Embryonic facial prominence (tissue), 1 donor: Measurements from ENCODE around the gene SLX1A.
"Not testable (repeated sequence)": the region's sequence is repeated elsewhere in the genome, so short reads cannot be mapped to it uniquely, and the experiment has no call there.

Experiments
- DNase-seq: peaks from one replicate; pipeline ENCODE4 v3.0.0-alpha.2; 2016; ENCODE audit errors: extremely low spot score

The SLX1A gene

DNA sequence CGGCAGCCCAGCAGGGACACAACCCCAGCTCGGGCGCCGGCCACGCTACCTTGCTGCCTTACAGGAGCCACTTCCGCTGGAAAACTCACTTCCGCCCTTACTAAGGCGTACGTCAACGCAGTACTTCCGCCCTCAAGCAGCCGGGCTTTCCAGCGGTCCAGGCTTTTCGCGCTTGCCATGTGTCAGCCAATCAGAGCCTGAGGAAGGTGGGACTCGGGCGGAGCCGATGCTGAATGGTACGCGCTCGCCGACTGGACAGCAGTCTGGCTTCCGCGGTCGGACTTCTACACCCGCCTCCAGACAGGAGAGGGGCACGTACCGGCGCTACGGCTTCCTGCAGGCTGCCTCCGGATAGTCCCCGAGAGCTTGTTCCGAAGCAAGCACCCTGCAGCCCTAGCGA is at the start of gene SLX1A, which contains the start of gene BOLA2B:
Gene SLX1A (plus strand): TSS at position 261 of the 400 bp plus-strand sequence. CDS start 210 bp downstream, outside the sequence.
Gene BOLA2B (minus strand): TSS at position 52 of the 400 bp plus-strand sequence. CDS start 71 bp downstream, outside the sequence.
- not testable (repeated sequence) for DNase-seq

- no peak for DNase-seq
These were observed 49.7 kb upstream of the SLX1A start for GRCh38 chr16:30144017-30144416.

DNA sequence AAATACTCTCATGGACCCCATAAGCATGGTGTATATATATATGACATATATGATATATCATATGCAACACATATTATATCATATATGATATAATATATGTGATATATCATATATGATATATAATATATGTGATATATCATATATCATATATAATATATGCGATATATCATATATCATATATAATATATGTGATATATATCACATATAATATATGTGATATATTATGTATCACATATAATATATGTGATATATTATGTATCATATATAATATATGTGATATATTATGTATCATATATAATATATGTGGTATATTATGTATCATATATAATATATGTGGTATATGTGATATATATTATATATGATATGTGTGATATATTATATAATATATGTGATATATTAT is 48.8 kb upstream of the SLX1A start:
- no peak for DNase-seq

GRCh38 chr16:30145657-30146056 is 48.0 kb upstream of the SLX1A start:
- DNase-seq, result no peak

- no peak for DNase-seq
These were observed 45.7 kb upstream of the SLX1A start for GRCh38 chr16:30147843-30148510.

DNA sequence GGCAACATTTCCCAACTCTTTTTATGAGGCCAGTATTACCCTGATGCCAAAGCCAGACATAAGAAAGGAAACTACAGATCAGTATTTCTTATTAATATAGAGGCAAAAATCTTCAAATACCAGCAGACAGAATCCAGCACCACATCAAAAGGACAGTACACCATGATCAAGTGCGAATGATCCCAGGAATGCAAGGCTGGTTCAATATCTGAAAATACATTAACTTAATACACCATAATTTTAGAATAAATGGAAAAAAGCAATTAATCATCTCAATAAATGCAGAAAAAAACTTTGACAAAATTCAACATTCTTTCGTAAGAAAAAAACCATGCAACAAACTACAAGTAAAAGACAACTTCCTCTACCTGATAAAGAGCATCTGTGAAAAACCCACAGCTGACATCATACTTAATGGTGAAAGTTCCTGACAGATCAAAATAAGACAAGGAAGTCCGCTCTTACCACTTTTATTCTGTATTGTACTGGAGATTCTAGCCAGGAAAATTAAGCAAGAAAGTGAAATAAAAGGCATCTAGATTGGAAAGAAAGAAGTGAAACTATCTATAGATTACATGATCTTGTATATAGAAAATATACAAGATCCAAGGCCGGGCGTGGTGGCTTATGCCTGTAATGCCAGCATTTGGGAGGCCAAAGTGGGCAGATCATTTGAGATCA is 44.3 kb upstream of the SLX1A start:
- no peak for DNase-seq

DNA sequence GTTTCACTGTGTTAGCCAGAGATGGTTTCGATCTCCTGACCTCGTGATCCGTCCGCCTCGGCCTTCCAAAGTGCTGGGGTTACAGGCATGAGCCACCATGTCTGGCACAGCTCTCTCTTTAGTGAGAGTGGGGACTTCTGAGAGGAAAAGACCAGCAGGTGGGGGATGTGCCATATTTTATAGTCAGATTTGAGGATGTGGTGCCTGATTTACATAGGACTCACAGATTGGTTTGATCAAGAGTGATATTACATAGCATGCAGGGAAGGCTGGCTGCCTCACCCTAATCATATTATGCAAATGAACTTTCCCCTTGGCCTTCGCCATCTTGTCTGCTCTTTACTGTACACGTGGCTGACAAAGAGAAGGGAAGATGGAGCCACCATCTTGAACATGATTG is 42.6 kb upstream of the SLX1A start:
- no peak for DNase-seq

DNA sequence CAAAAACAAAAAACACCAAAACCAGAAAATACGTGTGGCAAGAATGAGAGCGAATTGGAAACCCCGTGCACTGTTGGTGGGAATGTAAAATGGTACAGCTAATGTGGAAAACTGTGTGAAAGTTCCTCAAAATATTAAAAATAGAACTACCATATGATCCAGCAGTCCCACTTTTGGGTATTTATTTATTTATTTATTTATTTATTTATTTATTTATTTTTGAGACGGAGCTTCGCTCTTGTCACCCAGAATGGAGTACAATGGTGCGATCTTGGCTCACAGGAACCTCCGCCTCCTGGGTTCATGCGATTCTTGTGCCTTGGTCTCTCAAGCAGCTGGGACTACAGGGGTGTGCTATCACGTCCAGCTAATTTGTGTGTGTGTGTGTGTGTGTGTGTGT is 41.2 kb upstream of the SLX1A start:
- DNase-seq, result no peak

DNA sequence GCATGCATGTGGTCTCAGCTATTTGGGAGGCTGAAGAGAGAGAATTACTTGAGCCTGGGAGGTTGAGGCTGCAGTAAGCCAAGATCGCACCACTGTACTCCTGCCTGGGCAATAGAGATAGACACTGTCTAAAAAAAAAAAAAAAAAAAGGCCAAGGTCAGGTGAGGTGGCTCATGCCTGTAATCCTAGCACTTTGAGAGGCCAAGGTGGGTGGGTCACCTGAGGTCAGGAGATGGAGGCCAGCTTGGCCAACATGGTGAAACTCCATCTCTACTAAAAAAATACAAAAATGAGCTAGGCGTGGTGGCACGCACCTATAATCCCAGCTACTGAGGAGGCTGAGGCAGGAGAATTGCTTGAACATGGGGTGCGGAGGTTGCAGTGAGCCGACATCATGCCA is 38.5 kb upstream of the SLX1A start:
- no peak for DNase-seq

DNA sequence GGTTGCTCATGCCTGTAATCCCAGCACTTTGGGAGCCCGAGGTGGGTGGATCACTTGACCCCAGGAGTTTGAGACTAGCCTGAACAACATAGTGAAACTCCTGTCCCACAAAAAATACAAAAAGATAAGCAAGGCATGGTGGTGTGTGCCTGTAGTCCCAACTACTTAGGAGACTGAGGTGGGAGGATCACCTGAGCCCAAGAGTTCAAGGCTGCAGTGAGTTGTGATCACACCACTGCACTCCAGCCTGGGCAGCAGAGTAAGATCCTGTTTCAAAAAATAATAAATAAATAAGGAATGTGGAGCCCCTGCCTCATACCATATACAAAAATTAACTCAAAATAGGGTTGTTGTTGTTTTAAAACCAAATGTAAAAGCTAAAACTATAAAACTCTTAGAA is 36.5 kb upstream of the SLX1A start:
- no peak for DNase-seq

- DNase-seq, result no peak
These were observed 30.1 kb upstream of the SLX1A start for GRCh38 chr16:30163538-30163937.

DNA sequence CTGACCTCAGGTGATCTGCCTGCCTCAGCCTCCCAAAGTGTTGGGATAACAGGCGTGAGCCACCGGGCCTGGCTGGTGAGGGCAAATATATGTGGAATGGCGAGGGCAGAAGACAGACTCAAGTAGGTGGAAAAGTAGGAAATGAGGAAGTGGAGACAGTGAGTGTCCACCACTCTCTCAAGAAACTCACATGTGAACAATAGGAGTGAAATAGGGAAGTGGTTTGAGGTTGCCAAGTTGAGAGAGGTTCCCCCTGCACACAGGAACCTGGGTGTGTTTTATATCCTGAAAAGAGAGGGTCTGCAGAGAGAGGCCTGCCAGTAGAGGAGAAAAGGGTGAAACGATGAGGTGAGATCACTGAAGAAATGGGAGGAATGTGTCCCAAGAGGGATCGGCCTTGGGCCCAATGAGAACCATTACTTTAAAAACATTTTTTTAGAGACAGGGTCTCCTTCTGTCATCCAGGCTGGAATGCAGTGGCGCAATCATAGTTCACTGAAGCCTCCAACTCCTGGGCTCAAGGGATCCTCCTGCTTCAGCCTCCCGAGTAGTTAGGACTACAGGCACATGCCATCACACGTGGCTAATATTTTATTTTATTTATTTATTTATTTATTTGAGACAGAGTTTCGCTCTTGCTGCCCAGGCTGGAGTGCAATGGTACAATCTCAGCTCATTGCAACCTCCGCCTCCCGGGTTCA is 27.3 kb upstream of the SLX1A start:
- DNase-seq, result no peak

GRCh38 chr16:30168746-30169145 is 24.9 kb upstream of the SLX1A start:
- DNase-seq, result not testable (repeated sequence)

GRCh38 chr16:30169416-30169815 is 24.3 kb upstream of the SLX1A start:
- DNase-seq, result not testable (repeated sequence)

DNA sequence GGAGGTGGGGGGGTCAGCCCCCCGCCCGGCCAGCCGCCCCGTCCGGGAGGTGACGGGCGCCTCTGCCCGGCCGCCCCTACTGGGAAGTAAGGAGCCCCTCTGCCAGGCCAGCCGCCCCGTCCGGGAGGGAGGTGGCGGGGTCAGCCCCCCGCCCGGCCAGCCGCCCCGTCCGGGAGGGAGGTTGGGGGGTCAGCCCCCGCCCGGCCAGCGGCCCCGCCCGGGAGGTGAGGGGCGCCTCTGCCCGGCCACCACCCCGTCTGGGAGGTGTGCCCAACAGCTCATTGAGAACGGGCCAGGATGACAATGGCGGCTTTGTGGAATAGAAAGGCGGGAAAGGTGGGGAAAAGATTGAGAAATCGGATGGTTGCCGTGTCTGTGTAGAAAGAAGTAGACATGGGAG is 23.5 kb upstream of the SLX1A start:
- DNase-seq, result not testable (repeated sequence)

GRCh38 chr16:30173054-30173453 is 20.6 kb upstream of the SLX1A start:
- DNase-seq, result no peak

DNA sequence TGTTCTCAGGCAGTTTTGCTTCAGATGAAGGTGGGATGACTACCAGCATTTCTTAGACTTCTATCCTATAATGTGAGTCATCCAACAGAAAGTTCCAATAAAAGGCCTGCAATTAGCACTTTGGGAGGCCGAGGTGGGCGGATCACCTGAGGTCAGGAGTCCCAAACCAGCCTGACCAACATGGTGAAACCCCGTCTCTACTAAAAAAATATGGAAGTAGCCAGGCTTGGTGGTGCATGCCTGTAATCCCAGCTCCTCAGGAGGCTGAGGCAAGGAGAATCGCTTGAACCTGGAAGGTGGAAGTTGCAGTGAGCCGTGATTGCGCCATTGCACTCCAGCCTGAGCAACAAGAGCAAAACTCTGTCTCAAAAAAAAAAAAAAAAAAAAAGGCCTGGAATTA is 16.8 kb upstream of the SLX1A start:
- DNase-seq, result not testable (repeated sequence)

- DNase-seq, result no peak
These were observed 14.5 kb upstream of the SLX1A start for GRCh38 chr16:30179195-30179594.

DNA sequence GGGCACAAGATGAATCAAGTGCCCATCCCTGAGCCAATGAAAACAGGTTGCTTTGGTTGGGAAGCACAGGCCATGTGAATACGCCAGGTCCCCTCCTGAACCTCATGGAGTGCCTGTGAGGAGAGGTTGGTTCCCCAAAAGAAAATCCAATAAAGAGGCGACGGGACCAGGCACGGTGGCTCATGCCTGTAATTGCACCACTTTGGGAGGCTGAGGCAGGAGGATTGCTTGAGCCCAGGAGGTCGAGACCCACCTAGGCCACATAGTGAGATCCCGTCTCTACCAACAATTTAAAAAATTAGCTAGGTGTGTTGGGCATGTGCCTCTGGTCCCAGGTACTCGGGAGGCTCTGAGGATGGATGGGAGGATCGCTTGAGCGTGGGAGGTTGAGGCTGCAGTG is 13.7 kb upstream of the SLX1A start:
- DNase-seq, result no peak

DNA sequence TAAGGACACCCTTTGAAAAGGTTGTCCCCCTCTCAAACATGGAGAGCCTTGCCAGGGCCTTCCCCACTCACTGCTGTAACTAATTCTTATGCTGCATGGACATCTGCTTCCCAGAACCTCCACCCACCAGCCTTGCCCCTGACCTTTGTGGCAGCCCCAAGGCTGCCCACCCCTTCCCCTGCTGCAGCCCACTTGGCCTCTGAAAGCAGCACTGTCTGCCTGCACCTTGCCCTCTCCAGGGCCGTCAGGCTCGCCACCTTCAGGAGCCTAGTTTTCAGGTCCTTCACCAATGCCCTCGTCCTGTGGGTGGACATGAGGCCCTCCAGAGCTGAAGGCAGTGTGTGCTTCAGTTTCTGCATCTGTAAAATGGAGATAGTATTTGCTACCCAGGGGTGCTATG is 12.9 kb upstream of the SLX1A start:
- DNase-seq, result no peak

DNA sequence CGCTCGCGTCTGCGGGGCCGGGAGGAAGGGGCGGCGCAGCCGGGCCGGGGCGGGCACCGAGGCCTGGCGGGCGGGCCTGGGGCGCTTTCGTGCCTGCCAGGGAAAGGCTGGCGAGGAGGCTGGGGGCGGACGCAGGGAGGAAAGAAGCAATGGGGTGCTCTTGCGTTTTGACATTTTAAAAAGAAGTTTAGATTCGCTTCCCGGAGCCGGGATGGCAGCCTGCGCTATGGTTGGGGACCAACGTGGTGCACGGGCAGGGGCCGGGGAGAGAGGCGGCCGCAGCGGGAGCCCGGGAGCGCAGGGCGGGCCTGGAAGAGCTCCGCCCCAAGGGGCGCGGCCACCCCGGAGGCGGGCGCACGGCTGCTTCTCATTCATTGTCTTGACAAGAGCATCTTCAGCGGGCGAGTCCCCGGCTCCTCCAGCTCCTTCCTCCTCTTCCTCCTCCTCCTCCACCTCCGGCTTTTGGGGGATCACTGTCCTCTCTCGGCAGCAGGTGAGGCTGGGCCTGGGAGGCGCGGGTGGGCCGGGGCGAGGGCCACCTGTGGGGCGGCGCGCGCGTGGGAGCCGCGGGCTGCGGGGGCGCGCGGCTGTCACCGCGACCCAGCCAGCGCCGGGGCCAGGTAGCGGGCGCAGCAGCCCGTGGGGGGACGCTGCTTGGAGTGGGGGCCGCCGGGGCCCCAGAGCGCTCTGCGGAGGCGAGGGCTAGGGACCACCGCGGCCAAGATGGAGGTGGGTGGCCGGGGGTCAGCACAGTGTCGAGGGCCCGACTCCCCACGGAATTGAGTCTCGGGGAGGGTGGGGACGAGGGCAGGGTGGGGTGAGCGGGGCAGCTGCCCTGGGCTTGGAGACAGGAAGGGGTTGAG is 10.2 kb upstream of the SLX1A start, which contains the start of gene CORO1A:
Gene CORO1A (plus strand): TSS at position 370 of the 863 bp plus-strand sequence. CDS start 1,608 bp downstream, outside the sequence.
- no peak for DNase-seq
